Immature natural killer cell (primary cell): ENCODE data around the gene C6. TPM values are rescaled to one million over a fixed set of nuclear protein-coding genes. Genes with fewer than 3 reads are reported as not detected.
"Not testable (repeated sequence)": the region's sequence is repeated elsewhere in the genome, so short reads cannot be mapped to it uniquely, and the experiment has no call there.

ENCODE experiments used
- DNase-seq, 3 donors: peaks; one replicate each; pipeline ENCODE4 v3.0.0; 2022; ENCODE audit warnings: mixed read lengths in 1 of 3
- H3K27ac Mint-ChIP-seq, 6 donors: one replicate each; pipeline ENCODE4 v1.8.0; 2020; ENCODE audit warnings: mixed read lengths in 6 of 6, mild to moderate bottlenecking in 5 of 6, inconsistent platforms in 4 of 6, moderate library complexity in 3 of 6
- H3K27me3 Mint-ChIP-seq, 3 donors: one replicate each; pipeline ENCODE4 v1.8.0; 2020 to 2021; ENCODE audit warnings: low read depth in 3 of 3, mild to moderate bottlenecking in 3 of 3, mixed read lengths in 3 of 3, moderate library complexity in 3 of 3, inconsistent platforms in 1 of 3
- H3K36me3 Mint-ChIP-seq, 3 donors: one replicate each; pipeline ENCODE4 v1.8.0; 2020; ENCODE audit warnings: mixed read lengths in 3 of 3, inconsistent platforms in 2 of 3, mild to moderate bottlenecking in 2 of 3
- H3K4me1 Mint-ChIP-seq, 2 donors: one replicate each; pipeline ENCODE4 v1.8.0; 2020; ENCODE audit warnings: inconsistent platforms in 2 of 2, mild to moderate bottlenecking in 2 of 2, mixed read lengths in 2 of 2, moderate library complexity in 1 of 2
- H3K4me3 Mint-ChIP-seq, 5 donors: one replicate each; pipeline ENCODE4 v1.8.0; 2020; ENCODE audit warnings: mild to moderate bottlenecking in 5 of 5, mixed read lengths in 5 of 5, inconsistent platforms in 3 of 5, moderate library complexity in 3 of 5
- H3K9me3 Mint-ChIP-seq, 6 donors: one replicate each; pipeline ENCODE4 v1.8.0; 2020; ENCODE audit warnings: mild to moderate bottlenecking in 6 of 6, mixed read lengths in 6 of 6, inconsistent platforms in 4 of 6, moderate library complexity in 3 of 6
- polyA plus RNA-seq, 3 donors: library from polyadenylated mRNA; unstranded; fragments of 300-500 nt; fragmentation: Illumina TruSeq; gene quantifications; one replicate each; pipeline ENCODE4 v1.2.3, GENCODE V29; 2021

The C6 gene
- polyA plus RNA-seq, 3 donors from 2014 or later, result not detected

DNA sequence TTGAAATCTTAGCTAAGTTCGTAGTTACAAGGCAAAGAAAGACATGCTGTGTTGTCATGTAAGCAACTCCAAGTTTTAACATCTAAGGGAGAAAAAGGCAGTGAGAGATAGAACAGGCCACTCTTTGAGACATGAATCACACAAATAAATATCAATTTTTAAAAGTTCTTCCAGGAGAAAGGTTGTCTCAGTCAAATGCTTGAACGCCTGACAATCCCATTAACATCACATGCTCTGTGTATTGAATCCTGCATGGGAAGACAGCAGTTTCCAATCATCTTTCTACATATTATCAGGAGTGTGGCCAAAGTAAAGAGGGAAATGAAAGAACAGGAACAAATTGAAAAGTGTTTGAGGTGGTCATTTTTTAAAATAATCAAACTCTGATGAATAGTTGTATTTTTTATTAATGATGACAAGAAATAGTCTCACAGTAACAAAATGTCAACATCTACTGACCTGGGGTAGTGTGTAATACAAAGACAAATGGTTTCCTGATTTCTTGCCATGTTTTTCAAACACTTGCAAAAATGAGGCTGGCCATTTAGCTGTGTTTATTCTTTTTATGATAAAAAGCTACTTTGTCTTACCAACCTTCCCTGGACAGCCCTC is 6.4 kb upstream of the C6 start:
- Mint-ChIP-seq H3K27me3 (peaks cover 0 to 4% (median 0%) of the 10 kb centered on the region in 3 donors), H3K36me3 (no peaks in the 10 kb centered on the region), H3K27ac (no peak overlapping the region), H3K9me3 (peaks cover 0 to 6% (median 1%) of the 10 kb centered on the region in 6 donors), H3K4me3 (no peak overlapping the region), H3K4me1 (no peaks in the 10 kb centered on the region)
- no peak for DNase-seq

DNA sequence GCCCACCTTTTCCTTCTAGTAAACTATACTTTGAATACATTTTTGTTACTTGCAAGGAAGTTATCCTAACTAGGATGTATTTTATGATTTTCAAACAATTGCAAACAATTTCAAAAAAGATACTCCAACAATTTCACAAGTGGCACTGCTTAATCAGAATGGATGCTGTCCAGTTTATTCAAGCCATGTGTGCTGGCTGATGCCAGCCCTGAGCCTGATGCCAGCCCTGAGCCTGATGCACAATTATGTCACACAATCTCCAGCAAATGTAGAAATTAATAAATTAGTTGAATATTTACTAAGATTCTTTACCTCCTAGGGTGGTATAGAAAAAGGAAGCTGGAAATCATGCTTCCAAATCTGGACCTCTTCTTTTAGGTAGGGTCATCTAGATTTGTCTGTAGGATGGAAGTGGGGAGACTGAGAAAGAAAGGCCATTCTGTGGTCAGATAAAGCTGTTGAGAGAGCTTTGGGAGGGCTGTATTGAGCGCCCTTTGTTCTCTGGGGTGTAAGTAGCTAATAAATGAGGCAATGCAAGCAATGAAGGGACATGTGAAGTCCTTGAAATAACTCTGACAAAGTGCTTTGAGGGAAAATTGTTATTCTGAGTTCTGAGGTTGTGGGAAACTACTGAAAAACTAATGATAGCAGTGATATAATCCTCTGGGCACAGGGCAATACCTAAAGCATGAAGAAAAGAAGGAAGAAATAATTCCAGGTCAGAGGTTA is 5.8 kb upstream of the C6 start:
- Mint-ChIP-seq H3K27me3 (peaks cover 0 to 3% (median 0%) of the 10 kb centered on the region in 3 donors), H3K36me3 (no peaks in the 10 kb centered on the region), H3K9me3 (peaks cover 0 to 6% (median 1%) of the 10 kb centered on the region in 6 donors), H3K27ac (no peak overlapping the region), H3K4me1 (no peaks in the 10 kb centered on the region), H3K4me3 (no peak overlapping the region)
- DNase-seq, result no peak

DNA sequence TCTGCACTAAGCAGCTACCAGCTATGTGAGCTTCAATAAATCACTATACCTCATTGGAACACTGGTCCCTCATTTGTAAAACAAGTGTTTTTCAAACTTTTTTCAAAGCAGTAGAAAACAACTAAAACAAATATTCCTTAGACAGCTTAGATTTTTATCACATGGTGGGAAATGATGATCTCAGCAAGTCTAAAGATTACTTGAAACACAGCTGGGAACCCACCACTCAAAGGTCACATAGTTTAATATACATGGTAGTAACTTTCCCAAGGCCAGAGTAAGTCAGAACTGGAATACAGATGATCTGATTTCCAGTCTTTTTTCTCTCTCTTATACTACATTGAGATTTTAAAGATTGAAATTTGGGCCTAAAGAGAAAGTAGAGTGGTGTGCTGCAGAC is 850 bp upstream of the C6 start:
- no peak overlapping the region for H3K27ac Mint-ChIP-seq
- H3K4me3 Mint-ChIP-seq, result no peak overlapping the region
- no peak for DNase-seq
- H3K27me3 Mint-ChIP-seq, result peaks cover 0 to 2% (median 0%) of the 10 kb centered on the region in 3 donors
- H3K36me3 Mint-ChIP-seq, result no peaks in the 10 kb centered on the region
- H3K9me3 Mint-ChIP-seq, result peaks cover 0 to 10% (median 2%) of the 10 kb centered on the region in 6 donors
- no peaks in the 10 kb centered on the region for H3K4me1 Mint-ChIP-seq

DNA sequence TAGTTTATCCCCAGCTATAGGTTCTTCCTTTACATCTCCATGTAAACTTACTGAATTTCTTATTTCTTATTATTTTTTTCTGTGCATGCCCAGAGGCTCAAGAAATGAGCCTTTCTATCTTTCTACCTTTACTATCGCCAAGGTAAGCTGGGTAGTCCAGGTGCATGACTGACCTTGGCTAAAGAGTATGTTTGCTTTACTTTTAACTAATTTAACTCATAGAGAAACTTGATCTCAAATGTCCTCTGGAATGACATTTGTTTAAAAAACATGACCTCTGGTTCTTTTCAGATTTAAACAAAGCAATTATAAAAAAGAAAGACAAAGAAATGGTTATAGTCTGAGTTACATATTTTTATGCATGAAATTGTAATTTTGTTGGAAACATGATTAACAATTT is 397 bp downstream of the C6 start:
- DNase-seq, result no peak
- Mint-ChIP-seq H3K27ac (no peak overlapping the region), H3K9me3 (peaks cover 2 to 14% (median 5%) of the 10 kb centered on the region in 6 donors), H3K36me3 (no peaks in the 10 kb centered on the region), H3K4me3 (no peak overlapping the region), H3K27me3 (peaks cover 0 to 2% (median under 1%) of the 10 kb centered on the region in 3 donors), H3K4me1 (no peaks in the 10 kb centered on the region)

DNA sequence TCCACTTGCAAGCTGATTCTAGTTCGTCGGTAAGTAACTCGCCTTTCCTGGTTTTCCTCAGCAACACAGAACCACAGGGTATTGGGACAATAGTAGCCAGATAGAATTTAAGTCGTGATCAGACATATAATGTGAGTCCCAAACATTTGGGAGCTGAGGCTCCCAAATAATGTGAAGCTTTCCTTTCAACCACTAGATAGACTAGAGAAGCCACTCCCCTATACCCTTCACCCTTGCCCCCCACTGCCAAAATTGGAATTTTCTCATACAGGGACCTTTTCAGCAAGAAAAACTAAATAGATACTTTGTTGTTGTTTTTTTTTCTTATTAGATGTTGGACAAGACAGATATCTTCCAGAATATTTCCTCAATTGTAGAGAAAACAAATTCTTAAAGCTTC is 1.9 kb downstream of the C6 start:
- H3K27ac Mint-ChIP-seq, result no peak overlapping the region
- H3K36me3 Mint-ChIP-seq, result no peaks in the 10 kb centered on the region
- DNase-seq, result no peak
- no peaks in the 10 kb centered on the region for H3K4me1 Mint-ChIP-seq
- H3K27me3 Mint-ChIP-seq, result peaks cover 0 to 3% (median 2%) of the 10 kb centered on the region in 3 donors
- no peak overlapping the region for H3K4me3 Mint-ChIP-seq
- peaks cover 2 to 14% (median 10%) of the 10 kb centered on the region in 6 donors for H3K9me3 Mint-ChIP-seq

DNA sequence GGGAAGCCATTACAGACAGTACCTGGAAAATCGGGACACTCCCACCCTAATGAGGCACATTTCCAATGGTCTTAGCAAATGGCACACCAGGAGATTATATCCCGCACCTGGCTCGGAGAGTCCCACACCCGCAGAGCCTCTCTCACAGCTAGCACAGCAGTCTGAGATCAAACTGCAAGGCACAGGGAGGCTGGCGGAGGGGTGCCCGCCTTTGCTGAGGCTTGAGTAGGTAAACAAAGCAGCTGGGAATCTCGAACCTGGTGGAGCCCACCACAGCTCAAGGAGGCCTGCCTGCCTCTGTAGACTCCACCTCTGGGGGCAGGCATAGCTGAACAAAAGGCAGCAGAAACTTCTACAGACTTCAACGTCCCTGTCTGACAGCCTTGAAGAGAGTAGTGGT is 7.9 kb downstream of the C6 start:
- not testable (repeated sequence) for H3K36me3 Mint-ChIP-seq, H3K4me3 Mint-ChIP-seq

DNA sequence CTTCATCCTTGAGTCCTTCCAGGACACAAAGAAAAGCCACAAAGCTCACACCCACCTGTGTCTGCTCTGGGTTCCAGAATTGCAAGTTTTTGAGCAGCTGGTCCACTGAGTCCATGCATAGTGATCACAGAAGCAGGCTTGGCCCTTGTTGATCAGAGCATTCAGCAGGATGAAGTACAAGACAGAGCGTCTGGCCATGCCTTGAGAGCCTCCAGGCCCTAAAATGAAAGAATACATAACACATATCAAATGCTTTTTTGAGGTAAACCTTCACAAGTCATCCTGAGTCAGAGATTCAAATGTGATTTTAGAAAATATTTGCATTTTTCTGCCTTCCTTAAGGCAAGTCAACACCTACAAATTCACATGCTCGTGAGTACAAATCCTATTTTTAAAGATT is 10.3 kb downstream of the C6 start:
- H3K4me3 Mint-ChIP-seq, result no peak overlapping the region

More for the DNA sequence above, 7.9 kb downstream of the C6 start:
- H3K27ac Mint-ChIP-seq, H3K4me1 Mint-ChIP-seq, H3K27me3 Mint-ChIP-seq, DNase-seq: not testable (repeated sequence)
- H3K9me3 Mint-ChIP-seq, result peaks cover 1 to 36% (median 14%) of the 10 kb centered on the region in 6 donors

DNA sequence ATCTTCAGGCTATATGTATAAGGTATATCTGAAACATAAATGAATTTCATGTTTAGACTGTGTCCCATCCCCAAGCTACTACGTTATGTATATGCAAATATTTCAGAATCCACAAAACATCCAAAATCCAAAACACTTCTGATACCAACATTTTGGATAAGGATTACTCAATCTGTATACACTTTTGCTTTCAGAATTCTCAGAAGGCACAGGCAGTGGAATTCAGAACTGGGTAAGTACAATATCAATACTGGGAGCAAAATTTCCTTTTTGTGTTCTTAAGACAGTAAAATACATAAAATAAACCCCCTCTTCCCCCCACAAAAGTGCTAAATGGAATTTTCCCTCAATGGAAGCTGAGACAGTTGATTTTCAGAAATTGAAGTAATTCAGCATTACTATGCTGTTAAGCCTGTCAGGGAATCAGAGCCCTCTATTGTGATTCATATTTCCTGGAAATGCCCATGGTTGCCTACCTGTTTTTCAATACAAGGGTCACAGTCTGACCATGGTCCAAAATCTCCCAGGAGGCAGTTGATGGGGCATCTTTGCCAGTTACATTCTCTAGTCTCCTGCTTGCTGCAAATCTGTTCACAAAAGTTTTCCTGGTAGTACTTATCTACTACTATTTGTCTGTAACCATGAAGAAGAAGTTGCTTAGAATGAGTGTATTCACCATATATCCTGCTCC is 12.1 kb downstream of the C6 start:
- peaks cover 0 to 3% (median 0%) of the 10 kb centered on the region in 3 donors for H3K27me3 Mint-ChIP-seq

More for the DNA sequence above, 10.3 kb downstream of the C6 start:
- peaks cover 0 to 4% (median 0%) of the 10 kb centered on the region in 3 donors for H3K27me3 Mint-ChIP-seq
- no peaks in the 10 kb centered on the region for H3K4me1 Mint-ChIP-seq
- H3K36me3 Mint-ChIP-seq, result no peaks in the 10 kb centered on the region
- peaks cover 4 to 36% (median 11%) of the 10 kb centered on the region in 6 donors for H3K9me3 Mint-ChIP-seq
- no peak overlapping the region for H3K27ac Mint-ChIP-seq
- no peak for DNase-seq

DNA sequence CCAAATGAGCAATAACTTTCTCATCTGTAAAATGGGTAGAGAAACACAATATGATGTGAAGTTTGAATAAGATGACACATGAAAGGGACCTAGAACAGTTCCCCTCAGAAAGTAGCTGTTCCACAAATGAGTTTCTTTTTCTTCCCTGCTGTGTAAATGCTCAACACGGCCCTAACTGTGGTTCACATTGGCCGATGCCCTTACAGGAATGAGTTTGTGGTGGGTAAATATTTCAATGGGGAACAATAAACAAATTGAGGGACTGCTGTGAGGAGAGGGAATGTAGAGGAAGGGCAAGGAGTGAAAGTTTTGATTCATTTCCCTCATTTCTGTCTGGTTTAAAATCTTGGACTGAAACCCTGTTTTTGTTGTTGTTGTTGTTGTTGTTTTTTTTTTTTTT is 12.8 kb downstream of the C6 start:
- H3K36me3 Mint-ChIP-seq, result no peaks in the 10 kb centered on the region
- peaks cover 0 to 23% (median 12%) of the 10 kb centered on the region in 6 donors for H3K9me3 Mint-ChIP-seq
- peaks cover 0 to 3% (median 0%) of the 10 kb centered on the region in 3 donors for H3K27me3 Mint-ChIP-seq
- no peak overlapping the region for H3K27ac Mint-ChIP-seq
- no peak for DNase-seq
- no peaks in the 10 kb centered on the region for H3K4me1 Mint-ChIP-seq
- no peak overlapping the region for H3K4me3 Mint-ChIP-seq

More for the DNA sequence above, 12.1 kb downstream of the C6 start:
- no peaks in the 10 kb centered on the region for H3K4me1 Mint-ChIP-seq
- H3K9me3 Mint-ChIP-seq, result peaks cover 0 to 25% (median 11%) of the 10 kb centered on the region in 6 donors
- H3K4me3 Mint-ChIP-seq, result no peak overlapping the region
- DNase-seq, result no peak
- no peaks in the 10 kb centered on the region for H3K36me3 Mint-ChIP-seq
- H3K27ac Mint-ChIP-seq, result no peak overlapping the region

DNA sequence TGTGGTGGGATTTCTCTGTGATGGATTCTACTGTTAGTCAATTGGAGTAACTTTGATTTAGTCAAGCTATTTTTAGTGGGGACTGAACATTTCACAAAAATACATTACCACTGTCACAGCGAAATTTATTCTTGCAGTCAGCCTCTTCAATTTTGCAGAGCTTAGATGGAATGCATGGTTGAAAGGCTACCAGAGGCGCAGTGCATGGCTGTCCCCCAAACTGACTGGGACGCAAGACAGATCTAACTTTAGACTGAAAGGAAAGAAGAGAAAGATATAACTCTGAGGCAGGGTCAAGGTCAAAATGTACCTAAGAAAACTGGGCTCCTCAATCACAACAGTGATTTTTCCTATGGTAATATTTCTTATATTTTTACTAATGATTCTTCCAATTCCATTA is 13.7 kb downstream of the C6 start:
- Mint-ChIP-seq H3K4me1 (no peaks in the 10 kb centered on the region), H3K9me3 (peaks cover 0 to 23% (median 13%) of the 10 kb centered on the region in 6 donors)

DNA sequence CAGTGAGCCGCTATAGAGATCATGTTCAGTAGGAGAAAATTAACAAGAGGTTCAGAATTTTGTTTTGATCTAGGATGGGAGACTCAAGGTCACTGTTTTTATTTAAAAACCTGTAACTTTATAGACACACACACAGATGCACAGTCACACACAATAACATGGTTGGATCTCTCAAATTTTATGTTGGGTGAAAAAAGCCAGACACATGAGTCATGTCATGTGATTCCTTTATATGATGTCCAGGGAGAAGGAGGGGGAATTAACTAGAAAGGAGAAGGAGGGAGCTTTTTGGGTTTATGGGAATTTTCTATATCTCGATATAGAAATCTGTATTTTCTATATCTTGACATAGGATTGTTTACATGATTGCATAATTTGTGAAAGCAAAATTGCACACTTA is 17.1 kb downstream of the C6 start:
- DNase-seq, result no peak
- no peaks in the 10 kb centered on the region for H3K36me3 Mint-ChIP-seq
- H3K4me3 Mint-ChIP-seq, result no peak overlapping the region
- peaks cover 0 to 2% (median 1%) of the 10 kb centered on the region in 3 donors for H3K27me3 Mint-ChIP-seq
- peaks cover 0 to 21% (median 7%) of the 10 kb centered on the region in 6 donors for H3K9me3 Mint-ChIP-seq
- no peaks in the 10 kb centered on the region for H3K4me1 Mint-ChIP-seq
- no peak overlapping the region for H3K27ac Mint-ChIP-seq

More for the DNA sequence above, 13.7 kb downstream of the C6 start:
- DNase-seq, result no peak
- no peaks in the 10 kb centered on the region for H3K36me3 Mint-ChIP-seq
- peaks cover 0 to 3% (median 0%) of the 10 kb centered on the region in 3 donors for H3K27me3 Mint-ChIP-seq
- no peak overlapping the region for H3K27ac Mint-ChIP-seq
- H3K4me3 Mint-ChIP-seq, result no peak overlapping the region

DNA sequence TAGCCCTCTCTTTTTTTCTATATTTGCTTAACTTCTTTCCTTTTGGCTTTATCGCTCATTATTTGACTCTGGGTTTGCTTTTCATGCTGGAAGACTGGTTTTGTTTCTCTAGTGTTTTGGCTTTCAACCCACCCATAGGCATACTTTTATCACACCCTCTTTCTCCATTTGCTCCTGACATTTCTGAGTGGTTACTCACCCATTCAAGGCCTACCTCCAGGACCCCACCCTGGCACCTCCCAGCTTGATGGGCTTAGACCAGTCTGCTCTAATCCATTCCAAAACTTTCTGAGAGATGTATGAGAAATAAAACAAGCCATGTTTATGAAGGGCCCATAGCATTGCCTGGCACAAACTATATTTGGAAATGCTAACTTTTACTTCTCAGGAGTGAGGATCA is 18.1 kb downstream of the C6 start:
- Mint-ChIP-seq H3K36me3 (no peaks in the 10 kb centered on the region), H3K27ac (no peak overlapping the region)
- no peak for DNase-seq

DNA sequence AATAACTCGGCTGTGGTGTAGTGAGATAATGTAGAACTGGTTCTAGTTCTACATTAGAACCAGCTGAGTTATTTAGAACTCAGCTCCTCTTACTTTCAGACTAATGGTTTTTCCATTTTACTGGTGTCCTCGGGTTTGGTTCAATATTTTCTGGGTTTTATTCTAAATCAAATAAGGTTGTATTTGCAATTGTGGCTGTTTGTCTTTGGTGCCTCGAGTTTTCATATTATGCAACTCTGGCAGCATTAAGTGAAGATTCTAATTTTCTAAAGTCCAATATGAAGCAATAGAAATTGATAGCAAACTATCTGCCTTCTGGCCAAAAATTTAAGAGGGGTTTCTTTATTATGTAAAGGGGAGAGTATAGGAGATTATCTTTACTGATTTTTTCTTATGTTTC is 19.0 kb downstream of the C6 start:
- Mint-ChIP-seq H3K4me1 (no peaks in the 10 kb centered on the region), H3K27me3 (peaks cover 0 to 2% (median 1%) of the 10 kb centered on the region in 3 donors), H3K27ac (no peak overlapping the region), H3K36me3 (no peaks in the 10 kb centered on the region), H3K9me3 (peaks cover 0 to 12% (median 4%) of the 10 kb centered on the region in 6 donors), H3K4me3 (no peak overlapping the region)
- DNase-seq, result no peak

More for the DNA sequence above, 18.1 kb downstream of the C6 start:
- H3K9me3 Mint-ChIP-seq, result peaks cover 0 to 14% (median 4%) of the 10 kb centered on the region in 6 donors
- H3K4me3 Mint-ChIP-seq, result no peak overlapping the region
- peaks cover 0 to 2% (median 1%) of the 10 kb centered on the region in 3 donors for H3K27me3 Mint-ChIP-seq
- H3K4me1 Mint-ChIP-seq, result no peaks in the 10 kb centered on the region
